ENCODE results near the gene FMO2.

Gene FMO2

DNA sequence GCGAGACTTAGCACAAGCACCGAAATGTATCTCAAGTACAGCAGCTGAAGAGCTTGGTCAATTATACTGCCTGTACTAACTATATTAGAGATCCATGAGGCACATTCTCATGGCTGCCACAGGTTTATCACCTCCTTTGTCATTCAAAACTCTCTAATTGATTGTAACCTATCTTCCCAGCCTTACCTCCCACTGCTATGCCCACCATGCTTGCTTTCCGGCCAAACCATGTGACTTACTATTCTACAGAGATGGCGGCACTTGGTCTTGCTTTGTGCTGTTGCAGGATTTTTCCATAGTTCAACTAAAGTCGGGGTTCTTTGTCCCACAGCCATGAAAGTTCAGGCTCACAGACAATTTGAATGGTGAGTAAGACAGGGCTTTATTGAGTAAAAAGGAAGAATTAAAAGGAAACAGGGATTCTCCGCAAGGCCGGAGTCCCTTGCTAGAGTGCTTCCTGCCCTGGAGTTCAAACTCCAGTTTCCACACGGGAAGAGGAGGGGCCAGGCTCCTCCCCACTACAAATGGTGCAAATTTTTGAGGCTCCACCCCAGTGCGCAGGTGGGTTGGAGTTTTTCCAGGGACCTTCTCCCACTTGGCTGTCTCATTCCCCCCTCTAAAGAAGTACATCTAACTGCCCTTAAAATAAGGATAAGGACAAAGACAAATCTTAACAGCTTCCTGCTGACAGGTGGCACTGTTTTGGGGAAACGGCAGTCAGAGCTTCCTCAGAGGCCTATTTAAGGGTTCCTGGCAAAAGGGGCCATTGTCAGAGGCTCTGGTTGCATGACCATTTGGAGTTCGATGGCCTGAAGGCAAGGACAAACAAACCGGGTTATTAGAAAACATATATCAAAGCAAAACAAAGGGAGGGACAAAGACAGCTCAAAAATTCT, 28.7 kb downstream of the FMO2 start:
- peak; percentile 49; the same call in 2 of the 3 replicates for ATAC-seq
- no peak for TF ChIP-seq BACH2 (CRISPR knock-in tag; IDR thresholded peaks at IDR 0.05; ENCODE audit: borderline replicate concordance)
- TF ChIP-seq GLIS3 (CRISPR knock-in tag; IDR thresholded peaks at IDR 0.05): no peak
- TF ChIP-seq OSR1 (CRISPR knock-in tag; IDR thresholded peaks at IDR 0.05): no peak
- TF ChIP-seq, protein P1, sequence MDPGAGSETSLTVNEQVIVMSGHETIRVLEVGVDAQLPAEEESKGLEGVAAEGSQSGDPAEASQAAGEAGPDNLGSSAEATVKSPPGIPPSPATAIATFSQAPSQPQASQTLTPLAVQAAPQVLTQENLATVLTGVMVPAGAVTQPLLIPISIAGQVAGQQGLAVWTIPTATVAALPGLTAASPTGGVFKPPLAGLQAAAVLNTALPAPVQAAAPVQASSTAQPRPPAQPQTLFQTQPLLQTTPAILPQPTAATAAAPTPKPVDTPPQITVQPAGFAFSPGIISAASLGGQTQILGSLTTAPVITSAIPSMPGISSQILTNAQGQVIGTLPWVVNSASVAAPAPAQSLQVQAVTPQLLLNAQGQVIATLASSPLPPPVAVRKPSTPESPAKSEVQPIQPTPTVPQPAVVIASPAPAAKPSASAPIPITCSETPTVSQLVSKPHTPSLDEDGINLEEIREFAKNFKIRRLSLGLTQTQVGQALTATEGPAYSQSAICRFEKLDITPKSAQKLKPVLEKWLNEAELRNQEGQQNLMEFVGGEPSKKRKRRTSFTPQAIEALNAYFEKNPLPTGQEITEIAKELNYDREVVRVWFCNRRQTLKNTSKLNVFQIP (CRISPR knock-in tag; IDR thresholded peaks at IDR 0.05; ENCODE audit: borderline replicate concordance, low read depth): no peak
- no peak for TF ChIP-seq ISL1 (CRISPR knock-in tag; IDR thresholded peaks at IDR 0.05)
- no peak for TF ChIP-seq ZNF565 (CRISPR knock-in tag; conservative IDR thresholded peaks at IDR 0.05; ENCODE audit: low read depth)
- TF ChIP-seq CSDC2 (CRISPR knock-in tag; IDR thresholded peaks at IDR 0.05): no peak

DNA sequence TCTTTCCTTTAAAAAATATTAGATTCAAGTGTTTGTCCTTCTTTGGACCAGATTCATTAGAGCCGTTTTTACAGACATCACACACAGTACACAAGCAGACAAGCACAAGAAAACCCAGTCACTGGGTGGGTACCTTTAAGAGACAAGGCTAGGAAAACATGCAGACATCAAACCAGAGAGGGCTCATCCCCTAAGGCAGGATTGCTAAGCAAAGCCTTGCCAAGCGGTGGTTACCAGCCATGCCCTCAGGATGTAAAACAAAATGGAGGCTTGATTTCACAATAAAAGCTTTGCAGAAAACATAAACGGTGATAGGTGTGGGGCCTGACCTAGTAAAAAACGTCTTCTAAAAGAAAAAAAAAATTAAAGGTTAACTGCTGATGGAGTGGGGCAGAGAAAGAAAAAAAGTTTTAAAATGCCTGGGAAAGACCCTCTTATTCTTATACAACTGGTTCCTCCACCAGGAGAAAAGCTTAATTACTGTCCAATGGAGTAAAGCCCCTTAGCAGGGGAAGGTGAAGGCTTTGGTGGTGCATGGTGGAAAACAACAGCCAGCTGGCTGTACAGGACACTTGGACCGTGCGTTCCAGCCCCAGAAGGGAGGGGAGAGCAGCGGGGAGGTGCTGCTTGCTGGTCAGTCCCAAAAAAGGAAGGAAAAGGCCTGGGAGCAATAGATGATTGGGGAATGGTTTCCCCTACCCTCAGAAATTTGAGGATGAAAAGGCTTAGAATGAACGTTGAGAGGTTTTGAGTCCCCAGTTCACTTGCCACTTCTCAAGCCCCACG, 32.8 kb downstream of the FMO2 start:
- ATAC-seq: no peak
- no peak for TF ChIP-seq ZNF8 (CRISPR knock-in tag; IDR thresholded peaks at IDR 0.05)

DNA sequence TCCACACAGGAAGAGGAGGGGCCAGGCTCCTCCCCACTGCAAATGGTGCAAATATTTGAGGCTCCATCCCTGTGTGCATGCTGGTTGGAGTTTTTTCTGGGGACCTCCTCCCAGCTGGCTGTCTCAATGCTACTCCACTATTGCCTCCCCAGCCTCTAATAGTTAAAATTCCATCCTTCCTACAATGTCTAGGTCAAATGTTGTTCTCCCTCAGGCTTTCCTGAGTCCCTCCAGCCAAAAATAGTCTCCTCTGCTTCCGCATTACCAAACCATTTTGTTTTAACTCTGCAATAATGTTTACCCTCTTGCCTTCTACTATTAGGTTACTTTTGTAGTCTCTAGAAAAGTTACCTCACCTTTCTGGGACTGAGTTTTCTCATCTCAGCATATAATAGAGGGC, 33.6 kb downstream of the FMO2 start:
- no peak for ATAC-seq
- TF ChIP-seq, protein P2, sequence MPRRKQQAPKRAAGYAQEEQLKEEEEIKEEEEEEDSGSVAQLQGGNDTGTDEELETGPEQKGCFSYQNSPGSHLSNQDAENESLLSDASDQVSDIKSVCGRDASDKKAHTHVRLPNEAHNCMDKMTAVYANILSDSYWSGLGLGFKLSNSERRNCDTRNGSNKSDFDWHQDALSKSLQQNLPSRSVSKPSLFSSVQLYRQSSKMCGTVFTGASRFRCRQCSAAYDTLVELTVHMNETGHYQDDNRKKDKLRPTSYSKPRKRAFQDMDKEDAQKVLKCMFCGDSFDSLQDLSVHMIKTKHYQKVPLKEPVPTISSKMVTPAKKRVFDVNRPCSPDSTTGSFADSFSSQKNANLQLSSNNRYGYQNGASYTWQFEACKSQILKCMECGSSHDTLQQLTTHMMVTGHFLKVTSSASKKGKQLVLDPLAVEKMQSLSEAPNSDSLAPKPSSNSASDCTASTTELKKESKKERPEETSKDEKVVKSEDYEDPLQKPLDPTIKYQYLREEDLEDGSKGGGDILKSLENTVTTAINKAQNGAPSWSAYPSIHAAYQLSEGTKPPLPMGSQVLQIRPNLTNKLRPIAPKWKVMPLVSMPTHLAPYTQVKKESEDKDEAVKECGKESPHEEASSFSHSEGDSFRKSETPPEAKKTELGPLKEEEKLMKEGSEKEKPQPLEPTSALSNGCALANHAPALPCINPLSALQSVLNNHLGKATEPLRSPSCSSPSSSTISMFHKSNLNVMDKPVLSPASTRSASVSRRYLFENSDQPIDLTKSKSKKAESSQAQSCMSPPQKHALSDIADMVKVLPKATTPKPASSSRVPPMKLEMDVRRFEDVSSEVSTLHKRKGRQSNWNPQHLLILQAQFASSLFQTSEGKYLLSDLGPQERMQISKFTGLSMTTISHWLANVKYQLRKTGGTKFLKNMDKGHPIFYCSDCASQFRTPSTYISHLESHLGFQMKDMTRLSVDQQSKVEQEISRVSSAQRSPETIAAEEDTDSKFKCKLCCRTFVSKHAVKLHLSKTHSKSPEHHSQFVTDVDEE (CRISPR knock-in tag; IDR thresholded peaks at IDR 0.05): no peak
- TF ChIP-seq ZC3H10 (CRISPR knock-in tag; IDR thresholded peaks at IDR 0.05) (no peak), ZNF565 (CRISPR knock-in tag; conservative IDR thresholded peaks at IDR 0.05; ENCODE audit: low read depth) (no peak), RARB (CRISPR knock-in tag; IDR thresholded peaks at IDR 0.05) (no peak), ZNF70 (CRISPR knock-in tag; IDR thresholded peaks at IDR 0.05) (no peak), ISL1 (CRISPR knock-in tag; IDR thresholded peaks at IDR 0.05) (no peak), ZFP30 (CRISPR knock-in tag; IDR thresholded peaks at IDR 0.05) (no peak)
- TF ChIP-seq, protein P1 (CRISPR knock-in tag; IDR thresholded peaks at IDR 0.05; ENCODE audit: borderline replicate concordance, low read depth): no peak
- TF ChIP-seq, protein P3, sequence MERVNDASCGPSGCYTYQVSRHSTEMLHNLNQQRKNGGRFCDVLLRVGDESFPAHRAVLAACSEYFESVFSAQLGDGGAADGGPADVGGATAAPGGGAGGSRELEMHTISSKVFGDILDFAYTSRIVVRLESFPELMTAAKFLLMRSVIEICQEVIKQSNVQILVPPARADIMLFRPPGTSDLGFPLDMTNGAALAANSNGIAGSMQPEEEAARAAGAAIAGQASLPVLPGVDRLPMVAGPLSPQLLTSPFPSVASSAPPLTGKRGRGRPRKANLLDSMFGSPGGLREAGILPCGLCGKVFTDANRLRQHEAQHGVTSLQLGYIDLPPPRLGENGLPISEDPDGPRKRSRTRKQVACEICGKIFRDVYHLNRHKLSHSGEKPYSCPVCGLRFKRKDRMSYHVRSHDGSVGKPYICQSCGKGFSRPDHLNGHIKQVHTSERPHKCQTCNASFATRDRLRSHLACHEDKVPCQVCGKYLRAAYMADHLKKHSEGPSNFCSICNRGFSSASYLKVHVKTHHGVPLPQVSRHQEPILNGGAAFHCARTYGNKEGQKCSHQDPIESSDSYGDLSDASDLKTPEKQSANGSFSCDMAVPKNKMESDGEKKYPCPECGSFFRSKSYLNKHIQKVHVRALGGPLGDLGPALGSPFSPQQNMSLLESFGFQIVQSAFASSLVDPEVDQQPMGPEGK (CRISPR knock-in tag; IDR thresholded peaks at IDR 0.05; ENCODE audit: borderline replicate concordance): no peak

DNA sequence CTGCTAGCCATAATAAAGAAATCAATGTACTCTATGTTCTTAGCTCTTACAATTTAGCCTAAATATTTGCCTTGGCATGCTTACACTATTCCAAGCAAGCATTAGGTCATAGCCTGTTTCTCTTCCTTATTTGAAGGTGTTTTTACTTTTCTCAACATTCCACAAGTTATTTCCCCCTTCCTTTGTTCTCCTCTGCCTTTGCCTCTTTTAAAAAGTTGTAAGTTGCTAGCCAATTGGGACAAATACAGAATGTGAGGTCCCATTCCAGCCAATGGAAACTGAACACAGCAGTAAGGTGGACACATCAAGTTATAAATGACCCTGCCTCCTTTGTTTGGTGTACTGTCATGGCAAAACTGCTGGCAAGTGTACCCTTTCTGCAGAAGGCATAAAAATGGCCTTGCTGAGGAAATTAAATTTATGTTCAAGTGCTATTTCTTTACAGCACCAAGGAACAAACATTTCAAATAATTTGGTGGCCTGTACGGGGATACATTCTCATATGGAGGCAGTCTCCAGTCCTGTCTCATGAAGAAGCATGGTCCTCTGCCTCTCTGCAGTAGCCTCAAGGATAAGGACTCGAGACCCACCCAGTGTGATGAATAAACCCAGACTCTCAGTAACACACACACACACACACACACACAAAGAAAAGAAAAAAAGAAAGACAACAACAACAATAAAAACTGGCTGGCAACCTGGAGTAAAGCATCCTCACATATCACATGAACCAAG, 34.4 kb downstream of the FMO2 start:
- peak; percentile 31 for ATAC-seq
- no peak for TF ChIP-seq ZNF70 (CRISPR knock-in tag; IDR thresholded peaks at IDR 0.05)
- no peak for TF ChIP-seq ZFP30 (CRISPR knock-in tag; IDR thresholded peaks at IDR 0.05)
- TF ChIP-seq ZC3H10 (CRISPR knock-in tag; IDR thresholded peaks at IDR 0.05): no peak
- TF ChIP-seq ZFP3 (CRISPR knock-in tag; IDR thresholded peaks at IDR 0.05): no peak
- TF ChIP-seq TOX (CRISPR knock-in tag; IDR thresholded peaks at IDR 0.05; ENCODE audit: borderline replicate concordance): no peak
- TF ChIP-seq, protein P1 (CRISPR knock-in tag; IDR thresholded peaks at IDR 0.05; ENCODE audit: borderline replicate concordance, low read depth): no peak
- TF ChIP-seq, protein P2 (CRISPR knock-in tag; IDR thresholded peaks at IDR 0.05): no peak
- TF ChIP-seq ESRRG (CRISPR knock-in tag; IDR thresholded peaks at IDR 0.05): no peak
- no peak for TF ChIP-seq GLIS3 (CRISPR knock-in tag; IDR thresholded peaks at IDR 0.05)
- TF ChIP-seq ZNF8 (CRISPR knock-in tag; IDR thresholded peaks at IDR 0.05): no peak
- TF ChIP-seq ZNF565 (CRISPR knock-in tag; conservative IDR thresholded peaks at IDR 0.05; ENCODE audit: low read depth): no peak
- no peak for TF ChIP-seq RARB (CRISPR knock-in tag; IDR thresholded peaks at IDR 0.05)
- TF ChIP-seq ARNTL (CRISPR knock-in tag; IDR thresholded peaks at IDR 0.05; ENCODE audit: borderline replicate concordance, low read depth): no peak

Data from SK-N-SH treated with all-trans-retinoic acid at 6 μM for 48 hours (cell line).